ENCODE measurements around the gene ZNF408.
"Not testable (repeated sequence)": the region's sequence is repeated elsewhere in the genome, so short reads cannot be mapped to it uniquely, and the experiment has no call there.

ZNF408 gene

GRCh38 chr11:46697723-46698122 is 3.1 kb upstream of the ZNF408 start:
- no peak for DNase-seq (ENCODE audit: low spot score)

- DNase-seq (ENCODE audit: low spot score): no peak
Measured at GRCh38 chr11:46698597-46698996, 2.2 kb upstream of the ZNF408 start.

- DNase-seq (ENCODE audit: low spot score): no peak
Measured at GRCh38 chr11:46701078-46701654, 335 bp downstream of the ZNF408 start.

GRCh38 chr11:46705070-46705688 is 4.3 kb downstream of the ZNF408 start:
- DNase-seq (ENCODE audit: low spot score): no peak

- no peak for DNase-seq (ENCODE audit: low spot score)
Measured at GRCh38 chr11:46706886-46707285, 6.1 kb downstream of the ZNF408 start.

- not testable (repeated sequence) for DNase-seq (ENCODE audit: low spot score)
Measured at GRCh38 chr11:46709351-46709750, 8.5 kb downstream of the ZNF408 start.

- DNase-seq (ENCODE audit: low spot score): no peak
Measured at GRCh38 chr11:46710821-46711269, 10.0 kb downstream of the ZNF408 start.

- no peak for DNase-seq (ENCODE audit: low spot score)
Measured at GRCh38 chr11:46711303-46711702, 10.5 kb downstream of the ZNF408 start.

- DNase-seq (ENCODE audit: low spot score): no peak
Measured at GRCh38 chr11:46712874-46713576, 12.2 kb downstream of the ZNF408 start.

GRCh38 chr11:46717825-46718154 is 17.0 kb downstream of the ZNF408 start:
- not testable (repeated sequence) for DNase-seq (ENCODE audit: low spot score)

- DNase-seq (ENCODE audit: low spot score): peak; percentile 70
Measured at GRCh38 chr11:46718155-46719019, 17.6 kb downstream of the ZNF408 start.

GRCh38 chr11:46719048-46719542 is 18.3 kb downstream of the ZNF408 start, which contains the start of gene F2:
TSS of gene F2 (plus strand) at chr11:46719213. CDS start at chr11:46719236, 23 bp downstream.
- DNase-seq (ENCODE audit: low spot score): peak; percentile 72

GRCh38 chr11:46719543-46720218 is 18.9 kb downstream of the ZNF408 start:
- no peak for DNase-seq (ENCODE audit: low spot score)

- DNase-seq (ENCODE audit: low spot score): no peak
Measured at GRCh38 chr11:46721286-46721685, 20.5 kb downstream of the ZNF408 start.

- DNase-seq (ENCODE audit: low spot score): no peak
Measured at GRCh38 chr11:46722566-46723358, 21.9 kb downstream of the ZNF408 start.

GRCh38 chr11:46723359-46723680 is 22.5 kb downstream of the ZNF408 start:
- DNase-seq (ENCODE audit: low spot score): no peak

GRCh38 chr11:46724088-46724487 is 23.3 kb downstream of the ZNF408 start:
- DNase-seq (ENCODE audit: low spot score): no peak

- no peak for DNase-seq (ENCODE audit: low spot score)
Measured at GRCh38 chr11:46725338-46726205, 24.7 kb downstream of the ZNF408 start.

GRCh38 chr11:46726206-46726862 is 25.5 kb downstream of the ZNF408 start:
- DNase-seq (ENCODE audit: low spot score): no peak

Data from HuH-7.5 (cell line).